ENCODE data around the gene PLD6. TPM values are rescaled to one million over a fixed set of nuclear protein-coding genes. Genes with fewer than 3 reads are reported as not detected.

The PLD6 gene
- total RNA-seq, 3 donors from 2014 or later (not counting 1 experiment from before 2014, with no cell fraction given) = 0.45 to 1.7 (median 0.84) TPM

- Histone ChIP-seq H3K36me3 (ENCODE audit: control insufficient read depth, insufficient read depth, low read length) (peaks cover 2% of the 10 kb centered on the region), H3K4me1 (ENCODE audit: control insufficient read depth, insufficient read depth, low read length) (peaks cover 36% of the 10 kb centered on the region), H3K9me3 (ENCODE audit: control insufficient read depth, insufficient read depth, low read length) (no peaks in the 10 kb centered on the region), H3K4me3 (ENCODE audit: low read length) (no peak overlapping the region), H3K27me3 (ENCODE audit: control insufficient read depth, insufficient read depth, low read length) (no peaks in the 10 kb centered on the region), H3K27ac (ENCODE audit: low read length) (no peak overlapping the region)
- Mint-ChIP-seq H3K27ac (no peak overlapping the region), H3K36me3 (no peaks in the 10 kb centered on the region), H3K4me1 (peaks cover 15 to 33% of the 10 kb centered on the region in 2 donors), H3K4me3 (no peak overlapping the region), H3K9me3 (no peaks in the 10 kb centered on the region), H3K27me3 (ENCODE audit: low read depth in 2 of 2) (no peaks in the 10 kb centered on the region)
- intact Hi-C loops (cut with micrococcal nuclease) = loop anchor here (10.0 kb wide), 1 partner anchor 86 kb away; no protein-coding TSS in a partner anchor
- 86% methylated on average over 10 of the region's 10 CpGs for WGBS (ENCODE audit: insufficient coverage)
- no peak for ATAC-seq
- DNase-seq = no peak
- TF ChIP-seq, protein P1, sequence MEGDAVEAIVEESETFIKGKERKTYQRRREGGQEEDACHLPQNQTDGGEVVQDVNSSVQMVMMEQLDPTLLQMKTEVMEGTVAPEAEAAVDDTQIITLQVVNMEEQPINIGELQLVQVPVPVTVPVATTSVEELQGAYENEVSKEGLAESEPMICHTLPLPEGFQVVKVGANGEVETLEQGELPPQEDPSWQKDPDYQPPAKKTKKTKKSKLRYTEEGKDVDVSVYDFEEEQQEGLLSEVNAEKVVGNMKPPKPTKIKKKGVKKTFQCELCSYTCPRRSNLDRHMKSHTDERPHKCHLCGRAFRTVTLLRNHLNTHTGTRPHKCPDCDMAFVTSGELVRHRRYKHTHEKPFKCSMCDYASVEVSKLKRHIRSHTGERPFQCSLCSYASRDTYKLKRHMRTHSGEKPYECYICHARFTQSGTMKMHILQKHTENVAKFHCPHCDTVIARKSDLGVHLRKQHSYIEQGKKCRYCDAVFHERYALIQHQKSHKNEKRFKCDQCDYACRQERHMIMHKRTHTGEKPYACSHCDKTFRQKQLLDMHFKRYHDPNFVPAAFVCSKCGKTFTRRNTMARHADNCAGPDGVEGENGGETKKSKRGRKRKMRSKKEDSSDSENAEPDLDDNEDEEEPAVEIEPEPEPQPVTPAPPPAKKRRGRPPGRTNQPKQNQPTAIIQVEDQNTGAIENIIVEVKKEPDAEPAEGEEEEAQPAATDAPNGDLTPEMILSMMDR (IDR thresholded peaks at IDR 0.05) = no peak
These were observed 4.9 kb downstream of the PLD6 start for GRCh38 chr17:17201271-17201670.

DNA sequence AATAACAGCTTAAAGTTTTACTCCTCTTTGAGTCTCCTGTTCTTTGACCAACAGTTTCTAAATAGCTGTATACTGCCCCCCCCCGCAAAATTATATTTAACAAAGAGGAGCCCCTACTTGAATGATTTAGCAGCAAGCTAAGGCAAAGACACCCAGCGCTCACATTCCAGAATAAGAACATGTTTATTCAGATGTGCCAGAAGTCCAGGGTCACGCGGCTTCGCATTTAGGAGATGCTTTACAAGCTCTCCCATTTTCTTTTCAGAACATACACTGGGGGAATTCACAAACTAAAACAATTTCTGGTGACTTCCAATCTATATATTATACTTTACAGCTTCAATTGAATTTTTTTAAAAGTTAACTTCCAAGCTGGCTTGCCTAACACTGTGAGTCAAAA, 5.3 kb downstream of the PLD6 start:
- H3K27ac Mint-ChIP-seq = no peak overlapping the region
- no peak for ATAC-seq
- peaks cover 36% of the 10 kb centered on the region for H3K4me1 ChIP-seq (ENCODE audit: control insufficient read depth, insufficient read depth, low read length)
- H3K27me3 ChIP-seq (ENCODE audit: control insufficient read depth, insufficient read depth, low read length) = no peaks in the 10 kb centered on the region
- H3K9me3 ChIP-seq (ENCODE audit: control insufficient read depth, insufficient read depth, low read length) = no peaks in the 10 kb centered on the region
- 100% methylated on average over 5 of the region's 5 CpGs for WGBS (ENCODE audit: insufficient coverage)
- no peak overlapping the region for H3K4me3 ChIP-seq (ENCODE audit: low read length)
- peaks cover 2% of the 10 kb centered on the region for H3K36me3 ChIP-seq (ENCODE audit: control insufficient read depth, insufficient read depth, low read length)
- no peak overlapping the region for H3K4me3 Mint-ChIP-seq
- H3K27ac ChIP-seq (ENCODE audit: low read length) = no peak overlapping the region
- no peaks in the 10 kb centered on the region for H3K27me3 Mint-ChIP-seq (ENCODE audit: low read depth in 2 of 2)
- intact Hi-C loops (cut with micrococcal nuclease) = loop anchor here (10.0 kb wide), 1 partner anchor 86 kb away; no protein-coding TSS in a partner anchor
- no peaks in the 10 kb centered on the region for H3K9me3 Mint-ChIP-seq
- DNase-seq = no peak
- no peaks in the 10 kb centered on the region for H3K36me3 Mint-ChIP-seq
- peaks cover 15 to 32% of the 10 kb centered on the region in 2 donors for H3K4me1 Mint-ChIP-seq
- TF ChIP-seq, protein P1 (IDR thresholded peaks at IDR 0.05) = no peak

DNA sequence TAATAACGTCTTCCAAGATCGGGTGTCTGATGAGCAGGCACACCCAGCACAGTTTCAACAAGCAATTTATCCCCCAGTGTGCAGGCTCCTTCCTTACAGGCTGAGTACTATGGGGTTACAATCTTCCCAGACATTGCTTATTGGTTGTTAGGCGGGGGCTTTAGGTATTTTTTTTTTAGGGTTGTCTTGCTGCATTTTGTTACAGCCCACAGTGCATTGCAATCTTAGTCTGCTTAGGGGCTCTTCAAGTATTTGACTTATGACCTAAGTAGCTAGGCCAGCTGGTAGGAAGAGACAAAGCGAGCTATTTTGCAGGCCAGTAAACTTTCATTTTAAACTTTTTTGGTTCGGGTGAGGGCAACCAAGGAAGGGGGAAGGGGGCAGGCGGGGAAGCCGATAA, 5.8 kb downstream of the PLD6 start:
- Mint-ChIP-seq H3K4me1 (peaks cover 15 to 27% of the 10 kb centered on the region in 2 donors), H3K9me3 (no peaks in the 10 kb centered on the region), H3K27ac (no peak overlapping the region), H3K36me3 (no peaks in the 10 kb centered on the region), H3K27me3 (ENCODE audit: low read depth in 2 of 2) (no peaks in the 10 kb centered on the region), H3K4me3 (no peak overlapping the region)
- no peaks in the 10 kb centered on the region for H3K27me3 ChIP-seq (ENCODE audit: control insufficient read depth, insufficient read depth, low read length)
- peaks cover 31% of the 10 kb centered on the region for H3K4me1 ChIP-seq (ENCODE audit: control insufficient read depth, insufficient read depth, low read length)
- intact Hi-C loops (cut with micrococcal nuclease) = loop anchor here (10.0 kb wide), 1 partner anchor 86 kb away; no protein-coding TSS in a partner anchor
- no peak for DNase-seq
- no peak overlapping the region for H3K4me3 ChIP-seq (ENCODE audit: low read length)
- H3K27ac ChIP-seq (ENCODE audit: low read length) = no peak overlapping the region
- 89% methylated on average over 7 of the region's 7 CpGs for WGBS (ENCODE audit: insufficient coverage)
- no peaks in the 10 kb centered on the region for H3K9me3 ChIP-seq (ENCODE audit: control insufficient read depth, insufficient read depth, low read length)
- ATAC-seq = no peak
- H3K36me3 ChIP-seq (ENCODE audit: control insufficient read depth, insufficient read depth, low read length) = peaks cover 2% of the 10 kb centered on the region
- TF ChIP-seq, protein P1 (IDR thresholded peaks at IDR 0.05) = no peak

DNA sequence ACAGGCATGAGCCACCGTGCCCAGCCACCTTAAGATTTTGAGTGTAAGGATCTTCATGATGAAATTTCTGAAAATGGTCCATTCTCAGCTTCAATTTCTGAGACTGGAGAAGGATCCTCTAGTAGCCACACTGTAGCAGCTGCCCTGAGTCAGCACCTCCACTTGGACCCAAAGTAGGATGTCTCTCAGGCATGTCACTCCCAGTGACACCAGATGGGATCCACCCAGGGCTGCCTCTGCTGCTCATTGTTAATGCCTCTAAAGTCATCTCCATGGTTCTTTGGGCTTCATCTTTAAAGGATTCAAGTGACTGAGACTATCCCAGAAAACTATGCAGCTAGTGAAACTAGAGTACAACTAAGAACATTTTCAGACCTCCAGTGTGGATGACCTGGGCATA, 7.9 kb downstream of the PLD6 start:
- DNase-seq = no peak
- H3K4me1 ChIP-seq (ENCODE audit: control insufficient read depth, insufficient read depth, low read length) = peaks cover 11% of the 10 kb centered on the region
- no peak overlapping the region for H3K4me3 Mint-ChIP-seq
- intact Hi-C loops (cut with micrococcal nuclease) = no loop called here
- H3K36me3 ChIP-seq (ENCODE audit: control insufficient read depth, insufficient read depth, low read length) = peaks cover 2% of the 10 kb centered on the region
- no peaks in the 10 kb centered on the region for H3K9me3 ChIP-seq (ENCODE audit: control insufficient read depth, insufficient read depth, low read length)
- no peak overlapping the region for H3K27ac ChIP-seq (ENCODE audit: low read length)
- no peak for ATAC-seq
- no peaks in the 10 kb centered on the region for H3K36me3 Mint-ChIP-seq
- H3K27me3 Mint-ChIP-seq (ENCODE audit: low read depth in 2 of 2) = no peaks in the 10 kb centered on the region
- peaks cover 0 to 6% of the 10 kb centered on the region in 2 donors for H3K4me1 Mint-ChIP-seq
- TF ChIP-seq, protein P1 (IDR thresholded peaks at IDR 0.05) = no peak
- no peaks in the 10 kb centered on the region for H3K27me3 ChIP-seq (ENCODE audit: control insufficient read depth, insufficient read depth, low read length)
- WGBS (ENCODE audit: insufficient coverage) = 100% methylated on average over 1 of the region's 1 CpG
- no peak overlapping the region for H3K27ac Mint-ChIP-seq
- H3K4me3 ChIP-seq (ENCODE audit: low read length) = no peak overlapping the region
- no peaks in the 10 kb centered on the region for H3K9me3 Mint-ChIP-seq

Data from natural killer cell (primary cell).